Neural cell (in vitro differentiated cells): ENCODE measurements around the gene CYP26B1. TPM values are rescaled to one million over a fixed set of nuclear protein-coding genes. Genes with fewer than 3 reads are reported as not detected.

ENCODE experiments used
- H2AFZ ChIP-seq: fragments of 200-600, 300-800 bp; sonication (generic), shearing (Covaris generic); 2 replicates; pipeline ENCODE4 v1.6.0; 2014; ENCODE audit warnings: low read depth, mild to moderate bottlenecking, antibody characterized with exemption, low read length, moderate library complexity
- H3F3A ChIP-seq: fragments of 200-600 bp; shearing (Covaris generic); 2 replicates; pipeline ENCODE4 v1.6.1; 2016; ENCODE audit warnings: mild to moderate bottlenecking, moderate library complexity, mixed read lengths, antibody characterized with exemption, low read length; ENCODE audit not compliant: insufficient read depth, poor library complexity, severe bottlenecking
- H3K27ac ChIP-seq: fragments of 200-600, 300-800 bp; sonication (generic), shearing (Covaris generic); 2 replicates; pipeline ENCODE4 v1.5.1; 2014; ENCODE audit warnings: mild to moderate bottlenecking, low read length, moderate library complexity
- H3K27me3 ChIP-seq: fragments of 300-800, 200-600 bp; sonication (generic), shearing (Covaris generic); 2 replicates; pipeline ENCODE4 v1.6.0; 2014; ENCODE audit warnings: mild to moderate bottlenecking, low read depth, low read length, moderate library complexity; ENCODE audit not compliant: insufficient read depth
- H3K36me3 ChIP-seq: fragments of 300-800, 200-600 bp; sonication (generic), shearing (Covaris generic); 2 replicates; pipeline ENCODE4 v1.5.1; 2014; ENCODE audit warnings: mild to moderate bottlenecking, antibody characterized with exemption, low read length, moderate library complexity; ENCODE audit not compliant: insufficient read depth
- H3K4me2 ChIP-seq: fragments of 300-800, 200-600 bp; sonication (generic), shearing (Covaris generic); 2 replicates; pipeline ENCODE4 v1.6.0; 2014; ENCODE audit warnings: mild to moderate bottlenecking, low read length
- H3K4me3 ChIP-seq: fragments of 300-800, 200-600 bp; sonication (generic), shearing (Covaris generic); 2 replicates; pipeline ENCODE4 v1.5.1; 2014; ENCODE audit warnings: mild to moderate bottlenecking, low read length, moderate library complexity
- H3K79me2 ChIP-seq: fragments of 200-600 bp; shearing (Covaris generic); replicated peaks from 2 replicates; pipeline ENCODE4 v1.6.0; 2014; ENCODE audit warnings: mild to moderate bottlenecking, low read length, moderate library complexity; ENCODE audit not compliant: insufficient read depth
- H3K9ac ChIP-seq: fragments of 300-800, 200-600 bp; sonication (generic), shearing (Covaris generic); 2 replicates; pipeline ENCODE4 v1.6.1; 2016; ENCODE audit warnings: mild to moderate bottlenecking, low read length, mixed read lengths
- H3K9me2 ChIP-seq: fragments of 200-600 bp; shearing (Covaris generic); 2 replicates; pipeline ENCODE4 v1.6.1; 2016; ENCODE audit warnings: mild to moderate bottlenecking, low read length, mixed read lengths; ENCODE audit not compliant: insufficient read depth
- H3K9me3 ChIP-seq: fragments of 200-600, 300-800 bp; sonication (generic), shearing (Covaris generic); 2 replicates; pipeline ENCODE4 v1.6.1; 2016; ENCODE audit warnings: mild to moderate bottlenecking, mixed run types, low read length, moderate library complexity, mixed read lengths
- H4K20me1 ChIP-seq: fragments of 200-600 bp; shearing (Covaris generic); 2 replicates; pipeline ENCODE4 v1.6.1; 2016; ENCODE audit warnings: mild to moderate bottlenecking, mixed run types; ENCODE audit not compliant: insufficient read depth
- EP300 ChIP-seq: fragments of 450-650 bp; conservative IDR thresholded peaks from 2 replicates; pipeline ENCODE4 v1.6.1; 2014; ENCODE audit warnings: antibody characterized with exemption, mild to moderate bottlenecking, moderate library complexity; ENCODE audit not compliant: poor library complexity, severe bottlenecking
- EZH2 ChIP-seq: fragments of 200-600, 300-800 bp; shearing (Covaris generic), sonication (generic); IDR thresholded peaks from 2 replicates; pipeline ENCODE4 v1.6.1; 2014; ENCODE audit warnings: antibody characterized with exemption, low read length, borderline replicate concordance, mild to moderate bottlenecking; ENCODE audit not compliant: insufficient read depth, poor library complexity, severe bottlenecking
- MXI1 ChIP-seq: fragments of 450-650 bp; conservative IDR thresholded peaks from 2 replicates; pipeline ENCODE4 v1.6.1; 2014; ENCODE audit warnings: antibody characterized with exemption, mild to moderate bottlenecking; ENCODE audit not compliant: poor library complexity, severe bottlenecking
- POLR2AphosphoS5 ChIP-seq: IDR thresholded peaks from 2 replicates; pipeline ENCODE4 v1.6.1; 2012
- RAD21 ChIP-seq: fragments of 450-650 bp; conservative IDR thresholded peaks from 2 replicates; pipeline ENCODE4 v1.6.1; 2014; ENCODE audit warnings: antibody characterized with exemption, mild to moderate bottlenecking, moderate library complexity
- SMC3 ChIP-seq: fragments of 450-650 bp; conservative IDR thresholded peaks from 2 replicates; pipeline ENCODE4 v1.6.1; 2014; ENCODE audit warnings: antibody characterized with exemption, mild to moderate bottlenecking, moderate library complexity; ENCODE audit not compliant: poor library complexity
- TAF1 ChIP-seq: IDR thresholded peaks from 2 replicates; pipeline ENCODE4 v1.6.1; 2012; ENCODE audit warnings: low read depth
- polyA plus RNA-seq: library from polyadenylated mRNA; depleted of rRNA; stranded (reverse); fragments of >200 nt; gene quantifications from 2 replicates; pipeline ENCODE4 v1.2.3, GENCODE V29; 2014
- TF ChIP-seq, protein P1 (sequence below): fragments of 450-650 bp; IDR thresholded peaks from 2 replicates; pipeline ENCODE4 v1.5.1; 2014; ENCODE audit warnings: antibody characterized with exemption, mild to moderate bottlenecking, moderate library complexity; ENCODE audit not compliant: poor library complexity, severe bottlenecking
- TF ChIP-seq, protein P2 (sequence below): IDR thresholded peaks from 2 replicates; pipeline ENCODE4 v1.6.1; 2012; ENCODE audit warnings: borderline replicate concordance

The CYP26B1 gene
- polyA plus RNA-seq, 1 donor from 2014 or later: 0.83 TPM

DNA sequence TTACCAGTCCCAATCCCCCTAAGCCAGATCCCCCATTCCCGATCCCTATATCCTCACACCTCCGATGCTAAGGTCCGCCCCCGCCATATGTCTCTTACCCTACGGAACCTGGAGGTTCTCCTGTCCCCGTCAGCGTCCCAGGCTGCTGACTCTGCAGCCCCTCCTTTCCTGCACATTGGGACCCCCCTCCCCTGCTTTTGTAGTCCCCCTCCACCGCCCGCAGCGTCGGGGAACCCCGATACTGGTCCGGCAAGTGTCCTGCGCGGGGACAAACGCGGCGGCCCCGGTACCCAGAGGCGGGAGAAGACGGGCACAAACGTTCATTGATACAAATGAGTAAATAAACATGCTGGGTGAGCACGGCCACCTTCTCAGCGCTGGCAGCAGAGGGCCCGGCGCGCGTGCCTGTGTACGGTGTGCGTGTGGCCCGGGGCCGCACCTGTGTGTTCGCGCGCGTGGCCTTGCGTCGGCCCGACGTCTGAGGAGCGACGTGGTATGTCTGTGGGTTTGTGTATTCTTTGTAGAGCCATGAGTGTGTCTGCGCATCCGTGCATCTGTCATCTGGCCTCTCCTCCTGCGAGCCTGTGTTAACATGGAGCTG lies 2.0 kb upstream of the CYP26B1 start:
- Histone ChIP-seq H3K79me2 (no peaks in the 10 kb centered on the region), H3F3A (no peaks in the 10 kb centered on the region), H3K9ac (no peak overlapping the region), H3K27ac (no peak overlapping the region), H3K9me3 (no peaks in the 10 kb centered on the region), H3K27me3 (peaks cover 64% of the 10 kb centered on the region), H3K9me2 (no peaks in the 10 kb centered on the region), H2AFZ (no peak overlapping the region), H3K4me3 (peak overlapping the region; percentile 66), H3K36me3 (no peaks in the 10 kb centered on the region), H3K4me2 (peak overlapping the region; percentile 79), H4K20me1 (no peaks in the 10 kb centered on the region)
- TF ChIP-seq POLR2AphosphoS5 (no peak), EZH2 (peak; percentile 83), MXI1 (peak; percentile 17)
- TF ChIP-seq, protein P1, sequence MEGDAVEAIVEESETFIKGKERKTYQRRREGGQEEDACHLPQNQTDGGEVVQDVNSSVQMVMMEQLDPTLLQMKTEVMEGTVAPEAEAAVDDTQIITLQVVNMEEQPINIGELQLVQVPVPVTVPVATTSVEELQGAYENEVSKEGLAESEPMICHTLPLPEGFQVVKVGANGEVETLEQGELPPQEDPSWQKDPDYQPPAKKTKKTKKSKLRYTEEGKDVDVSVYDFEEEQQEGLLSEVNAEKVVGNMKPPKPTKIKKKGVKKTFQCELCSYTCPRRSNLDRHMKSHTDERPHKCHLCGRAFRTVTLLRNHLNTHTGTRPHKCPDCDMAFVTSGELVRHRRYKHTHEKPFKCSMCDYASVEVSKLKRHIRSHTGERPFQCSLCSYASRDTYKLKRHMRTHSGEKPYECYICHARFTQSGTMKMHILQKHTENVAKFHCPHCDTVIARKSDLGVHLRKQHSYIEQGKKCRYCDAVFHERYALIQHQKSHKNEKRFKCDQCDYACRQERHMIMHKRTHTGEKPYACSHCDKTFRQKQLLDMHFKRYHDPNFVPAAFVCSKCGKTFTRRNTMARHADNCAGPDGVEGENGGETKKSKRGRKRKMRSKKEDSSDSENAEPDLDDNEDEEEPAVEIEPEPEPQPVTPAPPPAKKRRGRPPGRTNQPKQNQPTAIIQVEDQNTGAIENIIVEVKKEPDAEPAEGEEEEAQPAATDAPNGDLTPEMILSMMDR: no peak
- TF ChIP-seq, protein P2, sequence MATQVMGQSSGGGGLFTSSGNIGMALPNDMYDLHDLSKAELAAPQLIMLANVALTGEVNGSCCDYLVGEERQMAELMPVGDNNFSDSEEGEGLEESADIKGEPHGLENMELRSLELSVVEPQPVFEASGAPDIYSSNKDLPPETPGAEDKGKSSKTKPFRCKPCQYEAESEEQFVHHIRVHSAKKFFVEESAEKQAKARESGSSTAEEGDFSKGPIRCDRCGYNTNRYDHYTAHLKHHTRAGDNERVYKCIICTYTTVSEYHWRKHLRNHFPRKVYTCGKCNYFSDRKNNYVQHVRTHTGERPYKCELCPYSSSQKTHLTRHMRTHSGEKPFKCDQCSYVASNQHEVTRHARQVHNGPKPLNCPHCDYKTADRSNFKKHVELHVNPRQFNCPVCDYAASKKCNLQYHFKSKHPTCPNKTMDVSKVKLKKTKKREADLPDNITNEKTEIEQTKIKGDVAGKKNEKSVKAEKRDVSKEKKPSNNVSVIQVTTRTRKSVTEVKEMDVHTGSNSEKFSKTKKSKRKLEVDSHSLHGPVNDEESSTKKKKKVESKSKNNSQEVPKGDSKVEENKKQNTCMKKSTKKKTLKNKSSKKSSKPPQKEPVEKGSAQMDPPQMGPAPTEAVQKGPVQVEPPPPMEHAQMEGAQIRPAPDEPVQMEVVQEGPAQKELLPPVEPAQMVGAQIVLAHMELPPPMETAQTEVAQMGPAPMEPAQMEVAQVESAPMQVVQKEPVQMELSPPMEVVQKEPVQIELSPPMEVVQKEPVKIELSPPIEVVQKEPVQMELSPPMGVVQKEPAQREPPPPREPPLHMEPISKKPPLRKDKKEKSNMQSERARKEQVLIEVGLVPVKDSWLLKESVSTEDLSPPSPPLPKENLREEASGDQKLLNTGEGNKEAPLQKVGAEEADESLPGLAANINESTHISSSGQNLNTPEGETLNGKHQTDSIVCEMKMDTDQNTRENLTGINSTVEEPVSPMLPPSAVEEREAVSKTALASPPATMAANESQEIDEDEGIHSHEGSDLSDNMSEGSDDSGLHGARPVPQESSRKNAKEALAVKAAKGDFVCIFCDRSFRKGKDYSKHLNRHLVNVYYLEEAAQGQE: no peak

DNA sequence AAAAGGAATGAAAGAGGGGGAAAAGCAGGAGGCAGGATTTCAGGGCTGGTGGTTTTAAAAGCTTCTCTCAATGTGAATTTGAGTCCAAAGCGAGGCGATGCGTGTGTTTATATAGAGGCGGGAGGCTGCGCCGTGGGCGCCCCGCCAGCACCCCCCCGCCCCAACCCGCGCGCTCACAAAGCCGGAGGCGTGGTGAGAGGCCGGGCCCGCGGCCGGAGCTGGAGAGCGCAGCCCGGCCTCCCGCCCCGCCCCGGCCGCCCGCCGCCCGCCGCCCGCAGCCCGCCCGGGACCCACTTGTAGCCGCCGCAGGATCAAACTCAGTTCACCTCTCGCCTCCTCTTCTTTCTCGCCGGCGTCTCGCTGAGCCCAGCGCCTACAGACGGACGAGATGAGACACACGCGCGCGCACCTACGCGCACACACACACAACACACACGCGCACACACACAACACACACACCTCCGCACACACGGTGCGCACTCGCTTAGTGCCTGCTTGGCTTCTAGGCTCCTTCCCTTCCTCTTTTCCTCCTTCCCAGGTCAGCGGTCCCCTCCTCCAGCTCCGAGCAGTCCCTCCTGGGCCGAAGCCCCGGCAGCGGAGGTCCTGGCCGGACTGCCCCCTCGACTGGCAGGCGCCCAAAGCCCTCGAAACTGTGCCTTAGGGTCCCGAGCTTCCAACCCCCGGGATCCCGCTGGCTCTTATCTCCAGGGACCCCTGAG lies 1.3 kb upstream of the CYP26B1 start:
- Histone ChIP-seq H2AFZ (no peak overlapping the region), H3K9me3 (no peaks in the 10 kb centered on the region), H3K79me2 (no peaks in the 10 kb centered on the region), H3K9me2 (no peaks in the 10 kb centered on the region), H3K4me3 (peak overlapping the region; percentile 66), H3K27me3 (peaks cover 70% of the 10 kb centered on the region), H3K27ac (no peak overlapping the region), H3K36me3 (no peaks in the 10 kb centered on the region), H3K9ac (no peak overlapping the region), H4K20me1 (no peaks in the 10 kb centered on the region), H3F3A (no peaks in the 10 kb centered on the region), H3K4me2 (peak overlapping the region; percentile 79)
- TF ChIP-seq TAF1: no peak
- no peak for TF ChIP-seq SMC3
- TF ChIP-seq RAD21: no peak
- TF ChIP-seq EP300: no peak
- TF ChIP-seq, protein P1: no peak
- TF ChIP-seq MXI1: no peak
- no peak for TF ChIP-seq EZH2
- TF ChIP-seq, protein P2: no peak
- TF ChIP-seq POLR2AphosphoS5: no peak
